ENCODE measurements around the gene MDP1. TPM values are rescaled to one million over a fixed set of nuclear protein-coding genes. Genes with fewer than 3 reads are reported as not detected.

MDP1 gene
- total RNA-seq, 1 experiment from 2014 or later = 8.9 TPM

DNA sequence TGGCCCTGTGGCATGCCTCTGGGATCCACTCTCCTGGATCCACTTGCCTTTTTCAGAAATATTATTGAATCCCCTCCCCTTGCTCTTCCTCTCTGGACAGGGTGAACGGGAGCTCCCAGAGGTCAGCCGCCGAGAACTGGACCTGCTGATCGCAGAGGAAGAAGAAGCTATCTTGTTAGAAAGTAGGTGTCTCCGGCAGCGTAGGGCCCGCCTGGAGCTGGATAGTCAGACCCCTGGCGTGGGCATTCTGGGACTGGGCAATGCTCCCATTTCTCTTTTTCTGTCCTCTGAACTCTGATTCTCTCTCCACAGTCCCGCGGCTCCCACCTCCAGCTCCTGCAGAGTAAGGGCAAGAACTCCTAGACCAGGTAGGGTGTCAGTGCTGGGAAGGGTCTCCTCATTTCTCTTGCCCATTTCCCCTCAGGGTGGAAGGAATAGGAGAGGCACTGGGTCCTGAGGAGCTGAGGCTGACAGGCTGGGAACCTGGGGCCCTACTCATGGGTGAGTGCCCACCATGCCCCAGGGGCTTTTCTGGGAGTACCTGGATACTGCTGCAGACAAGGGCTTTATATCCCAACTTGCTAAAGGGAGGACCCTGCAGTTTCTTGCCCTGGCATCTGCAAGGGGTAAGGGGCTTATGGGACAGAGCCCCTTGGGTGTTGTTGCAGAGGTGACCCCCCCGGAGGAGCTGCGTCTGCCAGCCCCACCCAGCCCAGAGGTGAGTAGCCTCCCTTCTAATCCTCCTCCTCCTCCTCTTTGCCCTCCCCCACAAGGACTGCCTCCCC is 38.6 kb downstream of the MDP1 start:
- POLR2A ChIA-PET = no interaction called here
- no peaks in the 10 kb centered on the region for H3K36me3 ChIP-seq (ENCODE audit: control insufficient read depth, insufficient read depth, low read length)
- in situ Hi-C loops (cut with HindIII; ENCODE audit: low pct_unique_long_range_greater_than_20kb, low sequenced_read_pairs) = no loop called here
- H3K27ac ChIP-seq (ENCODE audit: low read length) = no peak overlapping the region
- TF ChIP-seq REST (IDR thresholded peaks at IDR 0.05; ENCODE audit: insufficient read depth in 1 of 2, low read depth in 2 of 2, low read length in 1 of 2) = no peak
- no peak for TF ChIP-seq POLR2AphosphoS5 (IDR thresholded peaks at IDR 0.05; ENCODE audit: low read depth, low read length)
- TF ChIP-seq, protein P1, sequence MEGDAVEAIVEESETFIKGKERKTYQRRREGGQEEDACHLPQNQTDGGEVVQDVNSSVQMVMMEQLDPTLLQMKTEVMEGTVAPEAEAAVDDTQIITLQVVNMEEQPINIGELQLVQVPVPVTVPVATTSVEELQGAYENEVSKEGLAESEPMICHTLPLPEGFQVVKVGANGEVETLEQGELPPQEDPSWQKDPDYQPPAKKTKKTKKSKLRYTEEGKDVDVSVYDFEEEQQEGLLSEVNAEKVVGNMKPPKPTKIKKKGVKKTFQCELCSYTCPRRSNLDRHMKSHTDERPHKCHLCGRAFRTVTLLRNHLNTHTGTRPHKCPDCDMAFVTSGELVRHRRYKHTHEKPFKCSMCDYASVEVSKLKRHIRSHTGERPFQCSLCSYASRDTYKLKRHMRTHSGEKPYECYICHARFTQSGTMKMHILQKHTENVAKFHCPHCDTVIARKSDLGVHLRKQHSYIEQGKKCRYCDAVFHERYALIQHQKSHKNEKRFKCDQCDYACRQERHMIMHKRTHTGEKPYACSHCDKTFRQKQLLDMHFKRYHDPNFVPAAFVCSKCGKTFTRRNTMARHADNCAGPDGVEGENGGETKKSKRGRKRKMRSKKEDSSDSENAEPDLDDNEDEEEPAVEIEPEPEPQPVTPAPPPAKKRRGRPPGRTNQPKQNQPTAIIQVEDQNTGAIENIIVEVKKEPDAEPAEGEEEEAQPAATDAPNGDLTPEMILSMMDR (IDR thresholded peaks at IDR 0.05) = no peak
- no peak for TF ChIP-seq TCF7L2 (IDR thresholded peaks at IDR 0.05; ENCODE audit: low read depth, low read length)
- no peak for TF ChIP-seq SIN3A (IDR thresholded peaks at IDR 0.05; ENCODE audit: borderline replicate concordance, insufficient read depth, low read depth, low read length)
- no peak overlapping the region for H3K4me3 ChIP-seq (ENCODE audit: low read depth in 2 of 2, low read length in 2 of 2)
- intact Hi-C loops (cut with micrococcal nuclease; ENCODE audit: unreplicated experiment) = no loop called here
- no TSS peak for BruUV-seq (replicated peaks)
- no peak; the same call in 1 of the 2 replicates for ATAC-seq
- no peak for DNase-seq (ENCODE audit: low read depth, low spot score)
- no peaks in the 10 kb centered on the region for H3K27me3 ChIP-seq (ENCODE audit: control insufficient read depth, insufficient read depth, low read length)
- no peaks in the 10 kb centered on the region for H3K9me3 ChIP-seq (ENCODE audit: control insufficient read depth, insufficient read depth, low read depth, low read length)
- CTCF ChIA-PET = no interaction called here
- no peaks in the 10 kb centered on the region; the same call in 1 of the 2 replicates for H3K4me1 ChIP-seq (ENCODE audit: control insufficient read depth, insufficient read depth, low read length)

- intact Hi-C loops (cut with micrococcal nuclease; ENCODE audit: unreplicated experiment) = no loop called here
- Histone ChIP-seq H3K27ac (ENCODE audit: low read length) (no peak overlapping the region), H3K36me3 (ENCODE audit: control insufficient read depth, insufficient read depth, low read length) (no peaks in the 10 kb centered on the region), H3K27me3 (ENCODE audit: control insufficient read depth, insufficient read depth, low read length) (no peaks in the 10 kb centered on the region), H3K4me3 (ENCODE audit: low read depth in 2 of 2, low read length in 2 of 2) (no peak overlapping the region), H3K4me1 (ENCODE audit: control insufficient read depth, insufficient read depth, low read length) (no peaks in the 10 kb centered on the region; the same call in 1 of the 2 replicates), H3K9me3 (ENCODE audit: control insufficient read depth, insufficient read depth, low read depth, low read length) (no peaks in the 10 kb centered on the region)
- no TSS peak for BruUV-seq (replicated peaks)
- ChIA-PET POLR2A (no interaction called here), CTCF (no interaction called here)
- no peak for DNase-seq (ENCODE audit: low read depth, low spot score)
- ATAC-seq = no peak
- in situ Hi-C loops (cut with HindIII; ENCODE audit: low pct_unique_long_range_greater_than_20kb, low sequenced_read_pairs) = no loop called here
- TF ChIP-seq, protein P1 (IDR thresholded peaks at IDR 0.05) = no peak
- TF ChIP-seq SIN3A (IDR thresholded peaks at IDR 0.05; ENCODE audit: borderline replicate concordance, insufficient read depth, low read depth, low read length) (no peak), TCF7L2 (IDR thresholded peaks at IDR 0.05; ENCODE audit: low read depth, low read length) (no peak), REST (IDR thresholded peaks at IDR 0.05; ENCODE audit: insufficient read depth in 1 of 2, low read depth in 2 of 2, low read length in 1 of 2) (no peak), POLR2AphosphoS5 (IDR thresholded peaks at IDR 0.05; ENCODE audit: low read depth, low read length) (no peak)
Measured at GRCh38 chr14:24176599-24176998, 39.3 kb downstream of the MDP1 start.

Data from Panc1 (cell line).